HG03432 (cell line): ENCODE measurements around the gene DMP1.
"Not testable (repeated sequence)": the region's sequence is repeated elsewhere in the genome, so short reads cannot be mapped to it uniquely, and the experiment has no call there.

Experiments used
- ATAC-seq: cut with Tn5 transposase; IDR thresholded peaks from one replicate; pipeline ENCODE4 v1.9.1; 2021; ENCODE audit warnings: mild to moderate bottlenecking, moderate library complexity; ENCODE audit not compliant: unreplicated experiment

DMP1 gene

DNA sequence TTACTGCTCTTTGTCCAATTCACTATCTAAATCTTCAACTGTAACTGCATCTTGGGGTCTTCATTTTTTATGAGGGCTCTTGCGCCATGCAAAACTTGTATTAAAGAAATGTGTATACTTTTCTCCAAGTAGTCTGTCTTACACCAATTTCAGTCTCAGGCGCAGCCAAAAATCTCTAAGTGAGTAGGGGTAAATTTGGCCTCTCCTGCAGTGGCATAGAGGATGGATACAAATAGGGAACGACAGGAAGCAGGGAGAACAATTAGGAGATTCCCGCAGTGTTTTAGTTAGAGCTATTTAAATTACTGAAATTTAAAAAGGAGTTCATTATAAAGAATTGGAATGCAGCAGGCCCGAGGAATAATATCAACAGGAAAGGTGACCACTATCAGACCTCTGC lies 30.2 kb downstream of the DMP1 start:
- ATAC-seq = no peak

- ATAC-seq = no peak
These were observed 38.2 kb downstream of the DMP1 start for GRCh38 chr4:87688316-87688715.

GRCh38 chr4:87690947-87691346 lies 40.9 kb downstream of the DMP1 start:
- ATAC-seq = not testable (repeated sequence)

DNA sequence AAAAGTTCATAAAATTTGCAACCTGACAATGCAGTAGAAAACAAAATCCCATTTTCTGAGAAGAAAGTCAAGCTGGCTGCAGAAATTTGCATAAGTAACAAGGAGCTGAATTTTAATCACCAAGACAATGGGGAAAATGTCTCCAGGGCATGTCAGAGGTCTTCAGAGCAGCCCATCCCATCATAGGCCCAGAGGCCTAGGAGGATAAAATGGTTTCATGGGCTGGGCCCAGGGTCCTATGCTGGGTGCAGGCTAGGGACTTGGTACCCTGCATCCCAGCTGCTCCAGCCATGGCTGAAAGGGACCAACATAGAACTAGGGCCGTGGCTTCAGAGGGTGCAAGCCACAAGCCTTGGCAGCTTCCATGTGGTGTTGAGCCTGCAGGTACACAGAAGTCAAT lies 42.0 kb downstream of the DMP1 start:
- not testable (repeated sequence) for ATAC-seq

- ATAC-seq = no peak
These were observed 47.2 kb downstream of the DMP1 start for GRCh38 chr4:87697272-87697671.

- no peak for ATAC-seq
These were observed 47.9 kb downstream of the DMP1 start for GRCh38 chr4:87697945-87698344.

DNA sequence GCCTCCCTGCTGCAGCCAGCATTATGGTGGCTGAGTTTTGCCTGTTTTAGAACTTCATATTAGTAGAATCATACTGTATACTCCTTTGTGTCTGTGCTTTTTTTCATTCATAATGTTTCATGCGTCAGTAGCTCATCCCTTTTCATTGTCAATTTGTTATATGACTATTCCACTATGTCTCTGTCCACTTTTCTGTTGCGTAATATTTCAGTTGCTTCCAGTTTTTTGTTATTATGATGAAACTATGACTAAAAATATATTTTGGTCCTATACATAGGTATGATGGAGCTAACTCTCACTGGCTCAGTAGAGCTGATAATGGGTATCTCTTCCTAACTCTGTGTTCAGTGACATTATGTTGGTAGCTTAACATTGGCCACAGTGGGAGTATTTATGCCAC lies 48.3 kb downstream of the DMP1 start:
- no peak for ATAC-seq

DNA sequence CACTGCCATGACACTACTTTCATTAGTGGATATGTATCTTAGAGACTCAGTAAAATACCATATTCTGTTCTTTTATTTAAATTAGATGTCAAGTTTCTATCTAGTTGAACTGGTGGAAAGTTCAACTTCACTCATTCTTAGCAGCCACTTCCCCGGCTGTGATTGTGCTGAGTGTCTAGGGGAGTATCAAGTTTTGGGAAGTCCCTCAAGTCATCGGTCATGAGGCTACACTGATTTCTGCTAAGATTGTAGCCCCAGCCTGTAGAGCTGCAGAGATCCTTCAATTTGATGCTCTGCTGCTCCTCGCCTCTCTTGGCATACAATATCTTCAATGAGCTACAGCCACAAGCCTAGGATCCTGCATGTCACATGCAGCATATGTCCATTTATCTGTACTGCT lies 53.9 kb downstream of the DMP1 start:
- no peak for ATAC-seq

GRCh38 chr4:87707279-87707918 lies 57.3 kb downstream of the DMP1 start:
- ATAC-seq = no peak
